NB4 (cell line): ENCODE data around the gene LAT.

ENCODE experiments used
- CTCF ChIP-seq: IDR thresholded peaks from one replicate; pipeline ENCODE4 v1.5.1; 2012; ENCODE audit warnings: low read depth, low read length
- MAX ChIP-seq: IDR thresholded peaks from 2 replicates; pipeline ENCODE4 v1.6.1; 2011; ENCODE audit warnings: low read depth, low read length
- MYC ChIP-seq: IDR thresholded peaks from 2 replicates; pipeline ENCODE4 v1.6.1; 2011; ENCODE audit warnings: low read depth, low read length
- POLR2A ChIP-seq: IDR thresholded peaks from 2 replicates; pipeline ENCODE4 v1.6.1; 2011; ENCODE audit warnings: mild to moderate bottlenecking; ENCODE audit not compliant: insufficient read length; ENCODE audit errors: extremely low read depth

DNA sequence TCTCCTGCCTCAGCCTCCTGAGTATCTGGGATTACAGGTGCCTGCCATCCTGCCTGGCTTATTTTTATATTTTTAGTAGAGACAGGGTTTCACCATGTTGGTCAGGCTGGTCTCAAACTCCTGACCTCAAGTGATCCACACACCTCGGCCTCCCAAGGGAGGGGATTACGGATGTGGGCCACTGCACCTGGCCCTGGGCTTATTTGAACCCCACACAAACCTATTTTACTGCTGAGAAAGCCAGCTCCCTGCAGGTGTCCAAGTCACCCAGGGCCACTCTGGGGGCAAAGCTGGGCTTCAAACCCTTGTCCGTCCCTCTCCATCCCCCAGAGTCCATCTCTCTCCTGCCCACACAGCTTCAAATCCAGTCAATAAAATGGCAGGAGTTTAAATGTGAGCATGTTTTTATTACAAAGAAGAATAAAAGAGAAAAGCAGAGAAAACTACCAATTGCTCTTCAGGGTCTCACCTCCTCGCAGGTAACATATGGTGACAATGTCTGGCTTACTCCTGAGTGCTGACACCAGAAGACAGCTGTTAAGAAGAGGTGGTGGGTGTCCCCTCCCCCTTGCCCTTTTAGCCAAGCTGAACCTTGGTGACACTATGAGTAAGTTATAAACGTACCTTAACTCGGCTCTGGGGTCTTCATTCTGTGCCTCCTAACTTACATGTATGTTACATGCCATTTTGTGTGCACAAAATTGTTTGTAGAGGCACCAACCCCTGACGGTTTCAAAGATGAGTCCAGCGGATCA, 45.4 kb downstream of the LAT start:
- TF ChIP-seq CTCF (no peak), POLR2A (no peak), MYC (no peak), MAX (no peak)
